Right lobe of liver (tissue), 4 donors: ENCODE data around the gene KRTAP9-6.

Experiments
- POLR2A ChIP-seq: fragments of 450-650 bp; IDR thresholded peaks from one replicate; pipeline ENCODE4 v1.6.1; 2017; ENCODE audit warnings: antibody characterized with exemption, mild to moderate bottlenecking
- TF ChIP-seq, protein P1 (sequence below), 4 donors: fragments of 200-600 bp in 3 of 4; fragments of 450-650 bp in 1 of 4; IDR thresholded peaks; one replicate each; pipeline versions ENCODE4 v1.5.1 to v1.8.0; 2016 to 2022; ENCODE audit warnings: antibody characterized with exemption in 4 of 4, mild to moderate bottlenecking in 2 of 4
- donor health status: DM: no; HTN: no; CAD: no.
- donor health status: DM: no; HTN: no; CAD: no.
- donor health status: DM: no; HTN: yes; CAD: no.

DNA sequence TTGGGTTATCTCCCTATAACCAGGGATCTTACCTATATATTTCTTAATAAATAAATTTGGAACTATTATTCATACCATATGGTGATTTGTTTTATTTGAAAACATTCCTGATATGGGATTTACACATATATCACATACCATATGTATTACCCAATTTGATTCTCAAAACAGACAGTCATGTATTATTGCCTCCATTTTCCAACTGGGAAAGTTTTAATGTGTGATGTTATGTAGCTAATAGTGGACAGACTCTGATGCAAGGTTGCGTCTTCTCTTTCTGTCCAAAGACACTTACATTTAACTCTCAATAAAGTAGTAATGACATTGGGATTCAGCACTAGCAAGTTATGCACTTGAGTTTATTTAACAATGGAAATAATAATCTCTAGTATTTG lies 8.9 kb upstream of the KRTAP9-6 start:
- TF ChIP-seq, protein P1, sequence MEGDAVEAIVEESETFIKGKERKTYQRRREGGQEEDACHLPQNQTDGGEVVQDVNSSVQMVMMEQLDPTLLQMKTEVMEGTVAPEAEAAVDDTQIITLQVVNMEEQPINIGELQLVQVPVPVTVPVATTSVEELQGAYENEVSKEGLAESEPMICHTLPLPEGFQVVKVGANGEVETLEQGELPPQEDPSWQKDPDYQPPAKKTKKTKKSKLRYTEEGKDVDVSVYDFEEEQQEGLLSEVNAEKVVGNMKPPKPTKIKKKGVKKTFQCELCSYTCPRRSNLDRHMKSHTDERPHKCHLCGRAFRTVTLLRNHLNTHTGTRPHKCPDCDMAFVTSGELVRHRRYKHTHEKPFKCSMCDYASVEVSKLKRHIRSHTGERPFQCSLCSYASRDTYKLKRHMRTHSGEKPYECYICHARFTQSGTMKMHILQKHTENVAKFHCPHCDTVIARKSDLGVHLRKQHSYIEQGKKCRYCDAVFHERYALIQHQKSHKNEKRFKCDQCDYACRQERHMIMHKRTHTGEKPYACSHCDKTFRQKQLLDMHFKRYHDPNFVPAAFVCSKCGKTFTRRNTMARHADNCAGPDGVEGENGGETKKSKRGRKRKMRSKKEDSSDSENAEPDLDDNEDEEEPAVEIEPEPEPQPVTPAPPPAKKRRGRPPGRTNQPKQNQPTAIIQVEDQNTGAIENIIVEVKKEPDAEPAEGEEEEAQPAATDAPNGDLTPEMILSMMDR (IDR thresholded peaks at IDR 0.05), result no peak
- TF ChIP-seq POLR2A, result no peak
